ENCODE data around the gene ICAM5.
A peak's percentile ranks its signal among the peaks of the same experiment; 100 is the strongest.

ICAM5 gene

DNA sequence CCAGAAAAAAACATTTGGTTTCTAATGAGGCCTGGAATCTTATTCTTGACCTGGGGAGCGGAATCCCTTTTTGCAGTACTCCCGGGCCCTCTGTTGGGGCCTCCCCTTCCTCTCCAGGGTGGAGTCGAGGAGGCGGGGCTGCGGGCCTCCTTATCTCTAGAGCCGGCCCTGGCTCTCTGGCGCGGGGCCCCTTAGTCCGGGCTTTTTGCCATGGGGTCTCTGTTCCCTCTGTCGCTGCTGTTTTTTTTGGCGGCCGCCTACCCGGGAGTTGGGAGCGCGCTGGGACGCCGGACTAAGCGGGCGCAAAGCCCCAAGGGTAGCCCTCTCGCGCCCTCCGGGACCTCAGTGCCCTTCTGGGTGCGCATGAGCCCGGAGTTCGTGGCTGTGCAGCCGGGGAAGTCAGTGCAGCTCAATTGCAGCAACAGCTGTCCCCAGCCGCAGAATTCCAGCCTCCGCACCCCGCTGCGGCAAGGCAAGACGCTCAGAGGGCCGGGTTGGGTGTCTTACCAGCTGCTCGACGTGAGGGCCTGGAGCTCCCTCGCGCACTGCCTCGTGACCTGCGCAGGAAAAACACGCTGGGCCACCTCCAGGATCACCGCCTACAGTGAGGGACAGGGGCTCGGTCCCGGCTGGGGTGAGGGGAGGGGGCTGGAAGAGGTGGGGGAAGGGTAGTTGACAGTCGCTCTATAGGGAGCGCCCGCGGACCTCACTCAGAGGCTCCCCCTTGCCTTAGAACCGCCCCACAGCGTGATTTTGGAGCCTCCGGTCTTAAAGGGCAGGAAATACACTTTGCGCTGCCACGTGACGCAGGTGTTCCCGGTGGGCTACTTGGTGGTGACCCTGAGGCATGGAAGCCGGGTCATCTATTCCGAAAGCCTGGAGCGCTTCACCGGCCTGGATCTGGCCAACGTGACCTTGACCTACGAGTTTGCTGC, 2.7 kb upstream of the ICAM5 start, which contains the start of gene ICAM4:
ICAM4 (plus strand) TSS at position 153 of the 935 bp plus-strand sequence; CDS start at position 211, 58 bp downstream.
- Histone ChIP-seq H3K79me2 (ENCODE audit: insufficient read depth, low read length) (no peaks in the 10 kb centered on the region), H3K4me3 (ENCODE audit: insufficient read depth, low read length, poor library complexity, severe bottlenecking) (no peak within 1 kb of the TSS), H3K27me3 (ENCODE audit: low read length) (no peaks in the 10 kb centered on the region)

DNA sequence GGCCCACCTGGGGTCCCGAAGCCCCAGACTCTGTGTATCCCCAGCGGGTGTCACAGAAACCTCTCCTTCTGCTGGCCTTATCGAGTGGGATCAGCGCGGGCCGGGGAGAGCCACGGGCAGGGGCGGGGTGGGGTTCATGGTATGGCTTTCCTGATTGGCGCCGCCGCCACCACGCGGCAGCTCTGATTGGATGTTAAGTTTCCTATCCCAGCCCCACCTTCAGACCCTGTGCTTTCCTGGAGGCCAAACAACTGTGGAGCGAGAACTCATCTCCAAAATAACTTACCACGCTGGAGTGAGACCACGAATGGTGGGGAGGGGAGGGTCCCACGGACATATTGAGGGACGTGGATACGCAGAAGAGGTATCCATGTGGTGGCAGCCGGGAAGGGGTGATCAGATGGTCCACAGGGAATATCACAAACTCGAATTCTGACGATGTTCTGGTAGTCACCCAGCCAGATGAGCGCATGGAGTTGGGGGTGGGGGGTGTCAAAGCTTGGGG, 1.0 kb upstream of the ICAM5 start:
- no peaks in the 10 kb centered on the region for H3K79me2 ChIP-seq (ENCODE audit: insufficient read depth, low read length)
- H3K4me3 ChIP-seq (ENCODE audit: insufficient read depth, low read length, poor library complexity, severe bottlenecking), result peak overlapping the region; percentile 58
- TF ChIP-seq, protein P1, sequence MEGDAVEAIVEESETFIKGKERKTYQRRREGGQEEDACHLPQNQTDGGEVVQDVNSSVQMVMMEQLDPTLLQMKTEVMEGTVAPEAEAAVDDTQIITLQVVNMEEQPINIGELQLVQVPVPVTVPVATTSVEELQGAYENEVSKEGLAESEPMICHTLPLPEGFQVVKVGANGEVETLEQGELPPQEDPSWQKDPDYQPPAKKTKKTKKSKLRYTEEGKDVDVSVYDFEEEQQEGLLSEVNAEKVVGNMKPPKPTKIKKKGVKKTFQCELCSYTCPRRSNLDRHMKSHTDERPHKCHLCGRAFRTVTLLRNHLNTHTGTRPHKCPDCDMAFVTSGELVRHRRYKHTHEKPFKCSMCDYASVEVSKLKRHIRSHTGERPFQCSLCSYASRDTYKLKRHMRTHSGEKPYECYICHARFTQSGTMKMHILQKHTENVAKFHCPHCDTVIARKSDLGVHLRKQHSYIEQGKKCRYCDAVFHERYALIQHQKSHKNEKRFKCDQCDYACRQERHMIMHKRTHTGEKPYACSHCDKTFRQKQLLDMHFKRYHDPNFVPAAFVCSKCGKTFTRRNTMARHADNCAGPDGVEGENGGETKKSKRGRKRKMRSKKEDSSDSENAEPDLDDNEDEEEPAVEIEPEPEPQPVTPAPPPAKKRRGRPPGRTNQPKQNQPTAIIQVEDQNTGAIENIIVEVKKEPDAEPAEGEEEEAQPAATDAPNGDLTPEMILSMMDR (IDR thresholded peaks at IDR 0.05; ENCODE audit: insufficient read depth, low read length, poor library complexity, severe bottlenecking), result no peak
- TF ChIP-seq EZH2phosphoT487 (conservative IDR thresholded peaks at IDR 0.05; ENCODE audit: low read length), result no peak
- peak overlapping the region; percentile 66 for H3K27ac ChIP-seq (ENCODE audit: low read depth, low read length)
- no peaks in the 10 kb centered on the region for H4K20me1 ChIP-seq (ENCODE audit: low read depth, low read length)
- H2AFZ ChIP-seq (ENCODE audit: low read depth, low read length, severe bottlenecking), result peak overlapping the region; percentile 90
- H3K9me2 ChIP-seq (replicated peaks; ENCODE audit: insufficient read depth, low read length), result no peaks in the 10 kb centered on the region
- peak overlapping the region; percentile 62 for H3K9ac ChIP-seq (ENCODE audit: low read length)
- no peaks in the 10 kb centered on the region for H3K36me3 ChIP-seq (ENCODE audit: low read length)
- no peaks in the 10 kb centered on the region for H3K27me3 ChIP-seq (ENCODE audit: low read length)
- H3K9me3 ChIP-seq (ENCODE audit: insufficient read depth, low read length), result no peaks in the 10 kb centered on the region
- peak overlapping the region; percentile 80 for H3K4me2 ChIP-seq (ENCODE audit: low read depth, low read length, poor library complexity, severe bottlenecking)
- peaks cover 18% of the 10 kb centered on the region for H3F3A ChIP-seq (ENCODE audit: insufficient read depth)

More for the DNA sequence above, 2.7 kb upstream of the ICAM5 start, which contains the start of gene ICAM4:
- H3K27ac ChIP-seq (ENCODE audit: low read depth, low read length), result peak within 1 kb of the TSS; percentile 26
- H3K9ac ChIP-seq (ENCODE audit: low read length), result no peak within 1 kb of the TSS
- H3K36me3 ChIP-seq (ENCODE audit: low read length), result no peaks in the 10 kb centered on the region
- H3K9me2 ChIP-seq (replicated peaks; ENCODE audit: insufficient read depth, low read length), result no peaks in the 10 kb centered on the region
- H3K4me2 ChIP-seq (ENCODE audit: low read depth, low read length, poor library complexity, severe bottlenecking), result no peak within 1 kb of the TSS
- H3K9me3 ChIP-seq (ENCODE audit: insufficient read depth, low read length), result no peaks in the 10 kb centered on the region
- TF ChIP-seq, protein P1 (IDR thresholded peaks at IDR 0.05; ENCODE audit: insufficient read depth, low read length, poor library complexity, severe bottlenecking), result no peak
- no peak for TF ChIP-seq EZH2phosphoT487 (conservative IDR thresholded peaks at IDR 0.05; ENCODE audit: low read length)
- H3F3A ChIP-seq (ENCODE audit: insufficient read depth), result peaks cover 18% of the 10 kb centered on the region
- no peak within 1 kb of the TSS for H2AFZ ChIP-seq (ENCODE audit: low read depth, low read length, severe bottlenecking)
- H4K20me1 ChIP-seq (ENCODE audit: low read depth, low read length), result no peaks in the 10 kb centered on the region

DNA sequence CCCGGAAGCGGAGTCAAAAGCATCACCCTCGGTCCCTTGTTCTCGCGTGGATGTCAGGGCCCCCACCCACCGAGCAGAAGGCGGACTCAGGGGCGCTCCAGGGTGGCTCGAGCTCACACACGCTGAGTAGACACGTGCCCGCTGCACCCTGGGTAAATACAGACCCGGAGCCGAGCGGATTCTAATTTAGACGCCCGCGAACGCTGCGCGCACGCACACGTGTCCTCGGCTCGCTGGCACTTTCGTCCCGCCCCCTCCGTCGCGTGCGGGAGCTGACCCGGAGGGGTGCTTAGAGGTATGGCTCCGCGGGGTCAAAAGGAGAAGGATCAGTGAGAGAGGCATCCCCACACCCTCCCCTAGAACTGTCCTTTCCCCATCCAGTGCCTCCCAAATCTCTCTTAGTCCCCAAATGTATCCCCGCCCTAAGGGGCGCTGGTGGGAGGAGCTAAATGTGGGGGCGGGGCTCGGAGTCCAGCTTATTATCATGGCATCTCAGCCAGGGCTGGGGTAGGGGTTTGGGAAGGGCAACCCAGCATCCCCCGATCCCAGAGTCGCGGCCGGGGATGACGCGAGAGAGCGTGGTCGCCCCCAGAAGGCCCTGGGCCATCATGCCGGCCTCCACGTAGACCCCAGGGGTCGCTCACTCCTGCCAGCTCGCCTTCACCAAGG, 451 bp upstream of the ICAM5 start:
- Histone ChIP-seq H3F3A (ENCODE audit: insufficient read depth) (peaks cover 18% of the 10 kb centered on the region), H3K9me2 (replicated peaks; ENCODE audit: insufficient read depth, low read length) (no peaks in the 10 kb centered on the region), H3K27ac (ENCODE audit: low read depth, low read length) (peak overlapping the region; percentile 66), H3K4me2 (ENCODE audit: low read depth, low read length, poor library complexity, severe bottlenecking) (peak overlapping the region; percentile 80), H3K36me3 (ENCODE audit: low read length) (no peaks in the 10 kb centered on the region), H3K9ac (ENCODE audit: low read length) (peak overlapping the region; percentile 62), H3K4me3 (ENCODE audit: insufficient read depth, low read length, poor library complexity, severe bottlenecking) (peak overlapping the region; percentile 58), H2AFZ (ENCODE audit: low read depth, low read length, severe bottlenecking) (peak overlapping the region; percentile 90), H3K27me3 (ENCODE audit: low read length) (no peaks in the 10 kb centered on the region), H4K20me1 (ENCODE audit: low read depth, low read length) (no peaks in the 10 kb centered on the region), H3K9me3 (ENCODE audit: insufficient read depth, low read length) (no peaks in the 10 kb centered on the region), H3K79me2 (ENCODE audit: insufficient read depth, low read length) (no peaks in the 10 kb centered on the region)
- TF ChIP-seq, protein P1 (IDR thresholded peaks at IDR 0.05; ENCODE audit: insufficient read depth, low read length, poor library complexity, severe bottlenecking), result no peak
- TF ChIP-seq EZH2phosphoT487 (conservative IDR thresholded peaks at IDR 0.05; ENCODE audit: low read length), result no peak

All from SU-DHL-6 (cell line).